ENCODE measurements around the gene STARD4.
A peak's percentile ranks its signal among the peaks of the same experiment; 100 is the strongest.

Gene STARD4

GRCh38 chr5:111512375-111513130, at the start of gene STARD4:
Gene STARD4, minus strand, starts transcription at chr5:111512535. Its CDS starts 5,102 bp downstream, at chr5:111507433.
- peak; percentile 42 for DNase-seq

GRCh38 chr5:111559680-111560079, 47.3 kb upstream of the STARD4 start:
- no peak for DNase-seq

- DNase-seq: no peak
Observed at GRCh38 chr5:111557686-111558085, 45.4 kb upstream of the STARD4 start.

- no peak for DNase-seq
Observed at GRCh38 chr5:111557111-111557510, 44.8 kb upstream of the STARD4 start.

GRCh38 chr5:111556501-111556900, 44.2 kb upstream of the STARD4 start:
- no peak for DNase-seq

GRCh38 chr5:111555760-111556159, 43.4 kb upstream of the STARD4 start:
- DNase-seq: no peak

- no peak for DNase-seq
Observed at GRCh38 chr5:111553868-111554267, 41.5 kb upstream of the STARD4 start.

- DNase-seq: no peak
Observed at GRCh38 chr5:111552896-111553295, 40.6 kb upstream of the STARD4 start.

GRCh38 chr5:111552492-111552891, 40.2 kb upstream of the STARD4 start:
- DNase-seq: no peak

- DNase-seq: no peak
Observed at GRCh38 chr5:111551569-111552275, 39.4 kb upstream of the STARD4 start.

GRCh38 chr5:111551161-111551560, 38.8 kb upstream of the STARD4 start:
- no peak for DNase-seq

- no peak for DNase-seq
Observed at GRCh38 chr5:111550282-111551020, 38.1 kb upstream of the STARD4 start.

GRCh38 chr5:111548992-111549649, 36.8 kb upstream of the STARD4 start:
- no peak for DNase-seq

- DNase-seq: no peak
Observed at GRCh38 chr5:111548348-111548950, 36.1 kb upstream of the STARD4 start.

- DNase-seq: no peak
Observed at GRCh38 chr5:111545031-111545430, 32.7 kb upstream of the STARD4 start.

GRCh38 chr5:111537141-111538024, 25.0 kb upstream of the STARD4 start:
- DNase-seq: no peak

- DNase-seq: no peak
Observed at GRCh38 chr5:111535879-111536549, 23.7 kb upstream of the STARD4 start.

- DNase-seq: no peak
Observed at GRCh38 chr5:111532886-111533582, 20.7 kb upstream of the STARD4 start.

GRCh38 chr5:111530298-111530740, 18.0 kb upstream of the STARD4 start:
- DNase-seq: no peak

- no peak for DNase-seq
Observed at GRCh38 chr5:111528056-111528455, 15.7 kb upstream of the STARD4 start.

Data from NCI-H1417 treated with DMSO at 0.1 percent for 48 hours (cell line).